HEK293 (cell line): ENCODE results near the gene ALOXE3.

Experiments used
- CTCF ChIP-seq: fragments of 450-650 bp; formaldehyde crosslinking; IDR thresholded peaks from 2 replicates; pipeline ENCODE4 v1.5.1; 2016; ENCODE audit warnings: missing biosample characterization, missing genetic modification characterization
- GLIS1 ChIP-seq: fragments of 450-650 bp; formaldehyde crosslinking; IDR thresholded peaks from 2 replicates; pipeline ENCODE4 v1.5.1; 2016; ENCODE audit warnings: missing biosample characterization, missing genetic modification characterization
- IKZF3 ChIP-seq: fragments of 450-650 bp; IDR thresholded peaks from 2 replicates; pipeline ENCODE4 v1.5.0; 2018; ENCODE audit warnings: missing biosample characterization, mild to moderate bottlenecking, missing genetic modification characterization, moderate library complexity
- KLF16 ChIP-seq: fragments of 450-650 bp; formaldehyde crosslinking; IDR thresholded peaks from 2 replicates; pipeline ENCODE4 v1.5.1; 2017; ENCODE audit warnings: missing biosample characterization, missing genetic modification characterization
- OSR2 ChIP-seq: fragments of 450-650 bp; formaldehyde crosslinking; IDR thresholded peaks from 2 replicates; pipeline ENCODE4 v1.5.1; 2016; ENCODE audit warnings: missing biosample characterization, missing genetic modification characterization
- SP3 ChIP-seq: fragments of 450-650 bp; formaldehyde crosslinking; IDR thresholded peaks from 2 replicates; pipeline ENCODE4 v1.5.1; 2016; ENCODE audit warnings: missing biosample characterization, missing genetic modification characterization
- ZBTB11 ChIP-seq: fragments of 450-650 bp; formaldehyde crosslinking; conservative IDR thresholded peaks from 2 replicates; pipeline ENCODE4 v1.5.1; 2016; ENCODE audit warnings: low read depth, missing biosample characterization, missing genetic modification characterization
- ZBTB44 ChIP-seq: fragments of 450-650 bp; IDR thresholded peaks from 2 replicates; pipeline ENCODE4 v1.5.1; 2018; ENCODE audit warnings: missing biosample characterization, mild to moderate bottlenecking, missing genetic modification characterization
- ZBTB48 ChIP-seq: fragments of 450-650 bp; formaldehyde crosslinking; IDR thresholded peaks from 2 replicates; pipeline ENCODE4 v1.5.1; 2016; ENCODE audit warnings: missing biosample characterization, missing genetic modification characterization
- ZFHX2 ChIP-seq: fragments of 450-650 bp; formaldehyde crosslinking; conservative IDR thresholded peaks from 2 replicates; pipeline ENCODE4 v1.5.1; 2016; ENCODE audit warnings: missing biosample characterization, missing genetic modification characterization
- ZFP41 ChIP-seq: fragments of 450-650 bp; formaldehyde crosslinking; IDR thresholded peaks from 2 replicates; pipeline ENCODE4 v1.5.1; 2016; ENCODE audit warnings: missing biosample characterization, missing genetic modification characterization, borderline replicate concordance
- ZNF10 ChIP-seq: fragments of 450-650 bp; formaldehyde crosslinking; IDR thresholded peaks from 2 replicates; pipeline ENCODE4 v1.5.1; 2017; ENCODE audit warnings: missing biosample characterization, missing genetic modification characterization
- ZNF140 ChIP-seq: fragments of 450-650 bp; formaldehyde crosslinking; IDR thresholded peaks from 2 replicates; pipeline ENCODE4 v1.5.1; 2016; ENCODE audit warnings: missing biosample characterization, missing genetic modification characterization
- ZNF148 ChIP-seq: fragments of 450-650 bp; formaldehyde crosslinking; IDR thresholded peaks from 2 replicates; pipeline ENCODE4 v1.5.0; 2017; ENCODE audit warnings: missing biosample characterization, missing genetic modification characterization, borderline replicate concordance
- ZNF155 ChIP-seq: fragments of 450-650 bp; formaldehyde crosslinking; IDR thresholded peaks from 2 replicates; pipeline ENCODE4 v1.5.1; 2016; ENCODE audit warnings: missing biosample characterization, missing genetic modification characterization
- ZNF24 ChIP-seq: fragments of 450-650 bp; formaldehyde crosslinking; IDR thresholded peaks from 2 replicates; pipeline ENCODE4 v1.5.1; 2016; ENCODE audit warnings: missing biosample characterization, missing genetic modification characterization
- ZNF391 ChIP-seq: fragments of 450-650 bp; formaldehyde crosslinking; IDR thresholded peaks from 2 replicates; pipeline ENCODE4 v1.5.1; 2016; ENCODE audit warnings: low read depth, missing biosample characterization, missing genetic modification characterization, borderline replicate concordance
- ZNF394 ChIP-seq: fragments of 450-650 bp; formaldehyde crosslinking; IDR thresholded peaks from 2 replicates; pipeline ENCODE4 v1.5.1; 2016; ENCODE audit warnings: missing biosample characterization, missing genetic modification characterization, mild to moderate bottlenecking, moderate library complexity, borderline replicate concordance
- ZNF510 ChIP-seq: fragments of 450-650 bp; formaldehyde crosslinking; IDR thresholded peaks from 2 replicates; pipeline ENCODE4 v1.5.1; 2018; ENCODE audit warnings: mild to moderate bottlenecking, missing genetic modification characterization, missing biosample characterization; ENCODE audit not compliant: insufficient replicate concordance
- ZNF585B ChIP-seq: fragments of 450-650 bp; formaldehyde crosslinking; IDR thresholded peaks from 2 replicates; pipeline ENCODE4 v1.5.1; 2016; ENCODE audit warnings: missing biosample characterization, missing genetic modification characterization
- ZNF600 ChIP-seq: fragments of 450-650 bp; formaldehyde crosslinking; IDR thresholded peaks from 2 replicates; pipeline ENCODE4 v1.5.1; 2016; ENCODE audit warnings: missing biosample characterization, missing genetic modification characterization
- ZNF701 ChIP-seq: fragments of 450-650 bp; formaldehyde crosslinking; IDR thresholded peaks from 2 replicates; pipeline ENCODE4 v1.5.1; 2016; ENCODE audit warnings: missing biosample characterization, missing genetic modification characterization
- ZNF707 ChIP-seq: fragments of 450-650 bp; formaldehyde crosslinking; IDR thresholded peaks from 2 replicates; pipeline ENCODE4 v1.5.1; 2016; ENCODE audit warnings: missing biosample characterization, missing genetic modification characterization
- ZNF791 ChIP-seq: fragments of 450-650 bp; formaldehyde crosslinking; IDR thresholded peaks from 2 replicates; pipeline ENCODE4 v1.5.1; 2016; ENCODE audit warnings: missing biosample characterization, missing genetic modification characterization
- ZNF830 ChIP-seq: fragments of 450-650 bp; IDR thresholded peaks from 2 replicates; pipeline ENCODE4 v1.5.0; 2018; ENCODE audit warnings: missing biosample characterization, missing genetic modification characterization, low read depth, mild to moderate bottlenecking, moderate library complexity
- ZSCAN18 ChIP-seq: fragments of 450-650 bp; formaldehyde crosslinking; IDR thresholded peaks from 2 replicates; pipeline ENCODE4 v1.5.1; 2016; ENCODE audit warnings: missing biosample characterization, missing genetic modification characterization

The ALOXE3 gene

GRCh38 chr17:8062807-8063483, 55.4 kb downstream of the ALOXE3 start (continued):
- TF ChIP-seq ZFP41 = no peak
- TF ChIP-seq ZNF394 = peak; percentile 51; the same call in 1 of the 2 replicates
- TF ChIP-seq ZNF140 (tag by site-specific recombination) = no peak
- no peak for TF ChIP-seq ZNF148
- peak; percentile 89 for TF ChIP-seq ZNF600
- TF ChIP-seq GLIS1 (tag by site-specific recombination) = peak; percentile 36; the same call in 1 of the 2 replicates
- TF ChIP-seq ZNF830 = no peak
- no peak for TF ChIP-seq SP3 (tag by site-specific recombination)
- no peak for TF ChIP-seq ZNF391 (tag by site-specific recombination)
- no peak for TF ChIP-seq ZNF701 (tag by site-specific recombination)
- no peak for TF ChIP-seq ZNF510 (tag by site-specific recombination)
- no peak for TF ChIP-seq ZBTB48 (tag by site-specific recombination)
- TF ChIP-seq ZFHX2 (tag by site-specific recombination) = no peak
- TF ChIP-seq ZNF791 (tag by site-specific recombination) = no peak
- peak; percentile 95 for TF ChIP-seq OSR2 (tag by site-specific recombination)
- 0 out of 2 replicates have a peak, but pooled peaks have one; percentile 8 for TF ChIP-seq ZBTB44
- no peak for TF ChIP-seq KLF16 (tag by site-specific recombination)
- no peak for TF ChIP-seq ZNF707 (tag by site-specific recombination)
- TF ChIP-seq IKZF3 = peak; percentile 83
- no peak for TF ChIP-seq ZNF155 (tag by site-specific recombination)
- TF ChIP-seq ZNF24 = no peak
- TF ChIP-seq ZBTB11 (tag by site-specific recombination) = no peak
- no peak for TF ChIP-seq CTCF (tag by site-specific recombination)
- no peak for TF ChIP-seq ZSCAN18 (tag by site-specific recombination)
- TF ChIP-seq ZNF585B (tag by site-specific recombination) = no peak
- TF ChIP-seq ZNF10 = no peak
